Measurements from ENCODE around the gene IL4I1.

- TF ChIP-seq, protein P1, sequence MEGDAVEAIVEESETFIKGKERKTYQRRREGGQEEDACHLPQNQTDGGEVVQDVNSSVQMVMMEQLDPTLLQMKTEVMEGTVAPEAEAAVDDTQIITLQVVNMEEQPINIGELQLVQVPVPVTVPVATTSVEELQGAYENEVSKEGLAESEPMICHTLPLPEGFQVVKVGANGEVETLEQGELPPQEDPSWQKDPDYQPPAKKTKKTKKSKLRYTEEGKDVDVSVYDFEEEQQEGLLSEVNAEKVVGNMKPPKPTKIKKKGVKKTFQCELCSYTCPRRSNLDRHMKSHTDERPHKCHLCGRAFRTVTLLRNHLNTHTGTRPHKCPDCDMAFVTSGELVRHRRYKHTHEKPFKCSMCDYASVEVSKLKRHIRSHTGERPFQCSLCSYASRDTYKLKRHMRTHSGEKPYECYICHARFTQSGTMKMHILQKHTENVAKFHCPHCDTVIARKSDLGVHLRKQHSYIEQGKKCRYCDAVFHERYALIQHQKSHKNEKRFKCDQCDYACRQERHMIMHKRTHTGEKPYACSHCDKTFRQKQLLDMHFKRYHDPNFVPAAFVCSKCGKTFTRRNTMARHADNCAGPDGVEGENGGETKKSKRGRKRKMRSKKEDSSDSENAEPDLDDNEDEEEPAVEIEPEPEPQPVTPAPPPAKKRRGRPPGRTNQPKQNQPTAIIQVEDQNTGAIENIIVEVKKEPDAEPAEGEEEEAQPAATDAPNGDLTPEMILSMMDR (IDR thresholded peaks at IDR 0.05): no peak
- TF ChIP-seq EP300 (IDR thresholded peaks at IDR 0.05): no peak
Measured at GRCh38 chr19:49910179-49910578, 13.5 kb upstream of the IL4I1 start.
